Breast epithelium (tissue), 4 donors: ENCODE data around the gene SLC25A42. TPM values are rescaled to one million over a fixed set of nuclear protein-coding genes. Genes with fewer than 3 reads are reported as not detected.
A peak's percentile ranks its signal among the peaks of the same experiment; 100 is the strongest.

Experiments used
- DNase-seq, 2 donors: peaks; one replicate each; pipeline ENCODE4 v3.0.0-alpha.2; 2019; ENCODE audit warnings: low spot score in 2 of 2
- H3K27ac ChIP-seq, 2 donors: fragments of 200-600 bp; sonication (generic) in 1 of 2; one replicate each; pipeline ENCODE4 v1.5.1; 2016 to 2019; ENCODE audit warnings: mild to moderate bottlenecking in 1 of 2
- H3K27me3 ChIP-seq, 2 donors: fragments of 200-600 bp; sonication (generic) in 1 of 2; one replicate each; pipeline versions ENCODE4 v1.5.1 to v1.6.0; 2017 to 2019; ENCODE audit warnings: control low read depth in 1 of 2, mild to moderate bottlenecking in 1 of 2
- H3K36me3 ChIP-seq: fragments of 200-600 bp; one replicate; pipeline ENCODE4 v1.5.1; 2019
- H3K4me1 ChIP-seq, 2 donors: fragments of 200-600 bp; sonication (generic); one replicate each; pipeline ENCODE4 v1.5.1; 2016 to 2019; ENCODE audit warnings: control low read depth in 1 of 2
- H3K4me3 ChIP-seq, 3 donors: fragments of 200-600 bp; sonication (generic); 1 replicate in 2 of 3; 2 replicates in 1 of 3; pipeline ENCODE4 v1.5.1; 2016 to 2019; ENCODE audit warnings: mild to moderate bottlenecking in 3 of 3, moderate library complexity in 2 of 3
- H3K9me3 ChIP-seq, 2 donors: fragments of 200-600 bp; sonication (generic) in 1 of 2; one replicate each; pipeline ENCODE4 v1.5.1; 2016 to 2019; ENCODE audit warnings: control low read depth in 1 of 2
- CTCF ChIP-seq, 3 donors: fragments of 450-650 bp; IDR thresholded peaks; one replicate each; pipeline ENCODE4 v1.5.1; 2016 to 2017; ENCODE audit warnings: antibody characterized with exemption in 3 of 3, mild to moderate bottlenecking in 3 of 3, moderate library complexity in 3 of 3
- POLR2A ChIP-seq: fragments of 450-650 bp; IDR thresholded peaks from one replicate; pipeline ENCODE4 v1.6.1; 2016; ENCODE audit warnings: antibody characterized with exemption, mild to moderate bottlenecking, moderate library complexity
- POLR2AphosphoS5 ChIP-seq, 3 donors: sonication (generic); formaldehyde crosslinking; IDR thresholded peaks; one replicate each; pipeline ENCODE4 v1.6.1; 2017; ENCODE audit warnings: antibody characterized with exemption in 3 of 3
- intact Hi-C: fragments of 100-400 bp; cut with DNase I; formaldehyde crosslinking; loops from one replicate; pipeline ENCODE4 v1.15.1; 2023; ENCODE audit warnings: low total_unique reads
- total RNA-seq, 3 donors: library from RNA; depleted of rRNA; stranded (reverse); fragments of >200 nt; gene quantifications; one replicate each; pipeline ENCODE4 v1.1.0, GENCODE V29; 2016

The SLC25A42 gene
- total RNA-seq, 3 donors from 2014 or later = 6.4 to 12.8 (median 9.8) TPM

GRCh38 chr19:19050731-19051130 is 13.1 kb upstream of the SLC25A42 start:
- H3K4me3 ChIP-seq = no peak overlapping the region
- H3K4me1 ChIP-seq = no peaks in the 10 kb centered on the region
- H3K9me3 ChIP-seq = no peaks in the 10 kb centered on the region
- H3K36me3 ChIP-seq = no peaks in the 10 kb centered on the region
- DNase-seq = no peak
- no peaks in the 10 kb centered on the region for H3K27me3 ChIP-seq
- intact Hi-C loops = no loop called here
- TF ChIP-seq POLR2A (no peak), POLR2AphosphoS5 (IDR thresholded peaks at IDR 0.05) (no peak), CTCF (IDR thresholded peaks at IDR 0.05) (no peak)
- no peak overlapping the region for H3K27ac ChIP-seq

DNA sequence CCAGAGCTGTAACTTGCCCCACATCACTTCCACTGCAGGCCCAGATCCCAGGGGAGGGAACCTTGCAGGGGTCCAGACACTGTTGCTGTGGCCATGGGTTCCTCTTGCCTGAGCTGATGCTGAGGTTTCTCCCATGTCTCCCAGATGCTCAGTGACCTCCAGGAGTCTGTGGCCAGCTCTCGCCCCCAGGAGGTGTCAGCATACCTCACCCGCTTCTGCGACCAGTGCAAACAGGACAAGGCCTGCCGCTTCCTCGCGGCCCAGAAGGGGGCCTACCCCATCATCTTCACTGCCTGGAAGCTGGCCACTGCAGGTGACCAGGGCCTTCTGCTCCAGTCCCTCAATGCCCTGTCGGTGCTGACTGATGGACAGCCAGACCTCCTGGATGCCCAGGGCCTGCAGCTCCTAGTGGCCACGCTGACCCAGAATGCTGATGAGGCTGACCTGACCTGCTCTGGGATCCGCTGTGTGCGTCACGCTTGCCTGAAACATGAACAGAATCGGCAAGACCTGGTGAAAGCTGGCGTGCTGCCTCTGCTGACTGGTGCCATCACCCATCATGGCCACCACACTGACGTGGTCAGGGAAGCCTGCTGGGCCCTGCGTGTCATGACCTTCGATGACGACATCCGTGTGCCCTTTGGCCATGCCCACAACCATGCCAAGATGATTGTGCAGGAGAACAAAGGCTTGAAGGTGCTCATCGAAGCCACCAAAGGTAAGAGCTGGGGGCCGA is 12.1 kb upstream of the SLC25A42 start:
- Histone ChIP-seq H3K4me3 (no peak overlapping the region), H3K9me3 (no peaks in the 10 kb centered on the region), H3K27me3 (no peaks in the 10 kb centered on the region), H3K36me3 (no peaks in the 10 kb centered on the region), H3K4me1 (no peaks in the 10 kb centered on the region), H3K27ac (no peak overlapping the region)
- no peak for TF ChIP-seq POLR2AphosphoS5 (IDR thresholded peaks at IDR 0.05)
- TF ChIP-seq CTCF (IDR thresholded peaks at IDR 0.05) = no peak
- no peak for TF ChIP-seq POLR2A
- intact Hi-C loops = no loop called here
- DNase-seq = no peak

DNA sequence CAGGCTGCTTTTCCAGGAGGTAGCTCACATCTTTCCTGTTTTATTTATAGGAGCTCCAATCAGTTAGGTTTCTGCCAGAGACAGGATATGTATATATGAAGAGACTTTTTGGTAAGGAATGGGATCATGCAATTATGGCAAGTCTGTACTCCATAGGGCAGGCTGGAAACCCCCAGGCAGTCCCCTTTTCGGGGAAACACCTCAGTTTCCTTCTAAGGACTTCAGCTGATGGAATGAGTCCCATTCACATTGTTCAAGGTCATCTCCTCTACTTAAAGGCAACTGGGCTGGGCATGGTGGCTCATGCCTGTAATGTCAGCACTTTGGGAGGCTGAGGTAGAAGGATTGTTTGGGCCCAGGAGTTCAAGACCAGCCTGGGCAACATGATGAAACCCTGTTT is 10.9 kb upstream of the SLC25A42 start:
- Histone ChIP-seq H3K27ac (no peak overlapping the region), H3K9me3 (no peaks in the 10 kb centered on the region), H3K36me3 (no peaks in the 10 kb centered on the region), H3K27me3 (no peaks in the 10 kb centered on the region), H3K4me3 (no peak overlapping the region), H3K4me1 (no peaks in the 10 kb centered on the region)
- TF ChIP-seq POLR2A (no peak), CTCF (IDR thresholded peaks at IDR 0.05) (no peak), POLR2AphosphoS5 (IDR thresholded peaks at IDR 0.05) (no peak)
- intact Hi-C loops = no loop called here
- DNase-seq = no peak

DNA sequence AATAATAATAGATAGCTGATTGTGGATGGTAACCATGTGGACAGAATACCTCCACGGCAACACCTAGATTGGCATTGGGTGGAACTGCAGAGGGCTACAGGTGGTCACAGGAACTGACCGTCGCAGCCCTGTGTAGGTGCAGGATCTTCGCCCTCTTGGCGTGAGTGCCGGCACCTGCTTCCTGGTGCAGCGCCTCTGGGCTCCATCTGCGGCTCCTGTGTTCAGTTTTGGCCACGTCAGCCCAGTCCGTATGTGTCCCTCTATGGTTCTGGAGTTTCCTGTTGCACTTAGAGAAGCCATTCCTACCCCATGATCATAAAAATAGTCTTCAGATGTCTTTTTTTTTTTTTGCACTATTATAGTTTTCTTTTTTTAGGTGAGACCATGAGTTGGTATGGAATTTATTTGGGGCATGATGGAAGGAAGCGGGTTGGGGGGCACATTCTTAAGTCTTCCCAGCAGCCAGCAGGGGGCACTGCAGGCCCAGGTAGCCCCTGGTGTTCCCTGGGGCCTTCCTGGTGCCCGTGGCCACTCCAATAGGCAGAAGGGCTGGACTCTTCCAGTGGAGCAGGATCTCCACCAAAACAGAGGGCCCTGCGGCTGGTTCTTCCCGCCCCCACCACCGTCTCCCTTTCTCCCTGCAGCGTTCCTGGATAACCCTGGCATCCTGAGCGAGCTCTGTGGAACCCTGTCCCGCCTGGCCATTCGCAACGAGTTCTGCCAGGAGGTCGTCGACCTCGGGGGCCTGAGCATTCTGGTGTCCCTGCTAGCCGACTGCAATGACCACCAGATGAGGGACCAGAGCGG is 10.1 kb upstream of the SLC25A42 start:
- Histone ChIP-seq H3K36me3 (no peaks in the 10 kb centered on the region), H3K4me3 (no peak overlapping the region), H3K27ac (no peak overlapping the region), H3K9me3 (no peaks in the 10 kb centered on the region), H3K4me1 (no peaks in the 10 kb centered on the region), H3K27me3 (no peaks in the 10 kb centered on the region)
- DNase-seq = no peak
- TF ChIP-seq POLR2A (no peak), CTCF (IDR thresholded peaks at IDR 0.05) (peak in 2 of 3 donors; percentile 32 to 42)
- intact Hi-C loops = no loop called here

GRCh38 chr19:19054315-19054938 is 9.4 kb upstream of the SLC25A42 start:
- Histone ChIP-seq H3K4me1 (no peaks in the 10 kb centered on the region), H3K36me3 (no peaks in the 10 kb centered on the region), H3K27me3 (no peaks in the 10 kb centered on the region), H3K9me3 (no peaks in the 10 kb centered on the region), H3K27ac (no peak overlapping the region), H3K4me3 (no peak overlapping the region)
- intact Hi-C loops = no loop called here
- DNase-seq = no peak
- TF ChIP-seq POLR2A = no peak
- TF ChIP-seq CTCF (IDR thresholded peaks at IDR 0.05) = no peak
- TF ChIP-seq POLR2AphosphoS5 (IDR thresholded peaks at IDR 0.05) = no peak
